ENCODE data around the gene NOP16. TPM values are rescaled to one million over a fixed set of nuclear protein-coding genes. Genes with fewer than 3 reads are reported as not detected.
A peak's percentile ranks its signal among the peaks of the same experiment; 100 is the strongest.

The NOP16 gene, protein sequence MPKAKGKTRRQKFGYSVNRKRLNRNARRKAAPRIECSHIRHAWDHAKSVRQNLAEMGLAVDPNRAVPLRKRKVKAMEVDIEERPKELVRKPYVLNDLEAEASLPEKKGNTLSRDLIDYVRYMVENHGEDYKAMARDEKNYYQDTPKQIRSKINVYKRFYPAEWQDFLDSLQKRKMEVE
- 10 to 100 TPM; 17.9 to 19.2 TPM for total RNA-seq
- total RNA-seq, result 17.1 to 35.3 reads per million in 2 donors

DNA sequence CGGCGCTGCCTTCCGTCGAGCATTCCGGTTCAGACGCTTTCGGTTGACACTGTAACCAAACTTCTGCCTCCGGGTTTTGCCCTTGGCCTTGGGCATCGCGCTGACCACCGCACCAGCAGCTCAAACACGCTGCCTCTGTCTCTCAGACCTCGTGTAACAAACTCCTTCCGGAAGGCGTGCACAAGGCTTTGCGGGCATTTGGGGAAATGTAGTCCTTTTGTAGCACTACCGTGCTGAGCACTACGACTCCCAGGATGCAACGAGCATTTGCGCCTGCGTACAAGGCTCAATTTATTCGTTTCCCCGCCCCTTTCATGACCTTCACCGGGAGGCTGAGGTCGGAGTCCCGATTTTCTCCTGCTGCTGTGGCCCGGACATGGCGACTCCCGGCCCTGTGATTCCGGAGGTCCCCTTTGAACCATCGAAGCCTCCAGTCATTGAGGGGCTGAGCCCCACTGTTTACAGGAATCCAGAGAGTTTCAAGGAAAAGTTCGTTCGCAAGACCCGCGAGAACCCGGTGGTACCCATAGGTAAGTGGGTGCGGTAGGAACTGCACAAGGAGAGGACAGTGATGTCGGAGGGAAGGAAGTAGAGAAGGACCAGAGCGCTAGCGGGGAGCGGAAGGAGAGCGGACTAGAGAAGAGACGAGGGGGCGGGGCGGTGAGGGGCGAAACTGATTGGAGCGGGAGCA, at the start of gene NOP16, which contains the start of gene HIGD2A:
TSS of gene NOP16 (minus strand) at position 155 of the 691 bp plus-strand sequence. CDS start at position 96, 59 bp downstream.
TSS of gene HIGD2A (plus strand) at position 308 of the 691 bp plus-strand sequence. CDS start at position 377, 69 bp downstream.
- DNase-seq, result peak; percentile 83 to 98 (median 97)
- Mint-ChIP-seq H3K4me3 (peak within 1 kb of the TSS; percentile 97), H3K4me1 (peaks cover 35% of the 10 kb centered on the region), H3K27me3 (no peaks in the 10 kb centered on the region), H3K27ac (peak within 1 kb of the TSS; percentile 98), H3K36me3 (ENCODE audit: low read depth) (no peaks in the 10 kb centered on the region)
- no peaks in the 10 kb centered on the region for H3K9me3 ChIP-seq (ENCODE audit: control insufficient read depth, low read length, poor library complexity, severe bottlenecking)
- ATAC-seq, result peak; percentile 90

GRCh38 chr5:176436656-176437055, 48.3 kb upstream of the NOP16 start:
- Mint-ChIP-seq H3K27me3 (peaks cover 17% of the 10 kb centered on the region), H3K4me1 (peaks cover 8% of the 10 kb centered on the region), H3K4me3 (peak overlapping the region; percentile 80), H3K36me3 (ENCODE audit: low read depth) (no peaks in the 10 kb centered on the region), H3K27ac (peak overlapping the region; percentile 8)
- ATAC-seq (peak; percentile 57), DNase-seq (no peak)
- no peaks in the 10 kb centered on the region for H3K9me3 ChIP-seq (ENCODE audit: control insufficient read depth, low read length, poor library complexity, severe bottlenecking)

- no peak for DNase-seq
- no peak overlapping the region for H3K4me3 Mint-ChIP-seq
- H3K27ac Mint-ChIP-seq, result no peak overlapping the region
- no peak for ATAC-seq
- no peaks in the 10 kb centered on the region for H3K9me3 ChIP-seq (ENCODE audit: control insufficient read depth, low read length, poor library complexity, severe bottlenecking)
- H3K36me3 Mint-ChIP-seq (ENCODE audit: low read depth), result no peaks in the 10 kb centered on the region
- peaks cover 12% of the 10 kb centered on the region for H3K4me1 Mint-ChIP-seq
- peaks cover 20% of the 10 kb centered on the region for H3K27me3 Mint-ChIP-seq
These were observed 44.3 kb upstream of the NOP16 start for GRCh38 chr5:176432707-176433106.

DNA sequence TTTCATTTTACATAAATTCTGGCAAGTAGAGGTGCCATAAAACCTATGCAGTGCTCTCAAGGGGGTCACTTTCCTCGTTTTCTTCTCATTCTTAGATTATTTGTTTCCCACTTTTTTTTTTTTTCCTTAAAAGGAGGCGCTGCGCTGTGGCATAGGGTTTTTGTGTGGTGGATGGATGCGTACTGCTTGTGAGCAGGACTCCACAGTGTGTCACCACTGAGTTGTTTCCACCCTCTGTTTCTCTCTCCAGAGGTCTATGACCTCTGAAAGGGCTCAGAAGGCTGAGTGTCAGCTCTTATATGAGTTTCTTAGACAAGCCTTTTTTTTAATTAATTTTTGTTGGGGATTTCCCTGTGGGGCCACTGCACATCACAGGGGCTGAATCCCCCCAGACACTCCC, 41.6 kb upstream of the NOP16 start:
- H3K36me3 Mint-ChIP-seq (ENCODE audit: low read depth), result no peaks in the 10 kb centered on the region
- H3K27ac Mint-ChIP-seq, result no peak overlapping the region
- DNase-seq, result no peak
- H3K4me3 Mint-ChIP-seq, result no peak overlapping the region
- peaks cover 20% of the 10 kb centered on the region for H3K27me3 Mint-ChIP-seq
- no peaks in the 10 kb centered on the region for H3K9me3 ChIP-seq (ENCODE audit: control insufficient read depth, low read length, poor library complexity, severe bottlenecking)
- H3K4me1 Mint-ChIP-seq, result peaks cover 4% of the 10 kb centered on the region
- no peak for ATAC-seq

DNA sequence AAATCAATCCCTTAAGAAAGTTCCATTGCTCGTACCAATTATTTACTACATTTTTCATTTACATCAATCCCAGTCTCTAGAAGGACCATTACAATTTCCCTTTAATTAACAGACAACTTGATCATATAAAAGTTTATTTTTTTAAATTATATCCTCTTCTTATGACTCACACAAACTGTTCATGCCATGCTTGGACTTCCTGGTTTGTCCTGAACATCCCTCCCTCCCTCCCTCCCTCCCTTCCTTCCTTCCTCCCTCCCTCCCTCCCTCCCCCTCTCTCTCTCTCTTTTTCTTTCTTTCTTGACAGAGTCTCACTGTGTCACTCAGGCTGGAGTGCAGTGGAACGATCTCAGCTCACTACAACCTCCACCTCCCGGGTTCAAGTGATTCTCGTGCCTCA, 39.6 kb upstream of the NOP16 start:
- Mint-ChIP-seq H3K27ac (no peak overlapping the region), H3K4me3 (no peak overlapping the region), H3K27me3 (peaks cover 20% of the 10 kb centered on the region), H3K4me1 (peaks cover 4% of the 10 kb centered on the region), H3K36me3 (ENCODE audit: low read depth) (peaks cover 2% of the 10 kb centered on the region)
- ATAC-seq (no peak), DNase-seq (no peak)
- H3K9me3 ChIP-seq (ENCODE audit: control insufficient read depth, low read length, poor library complexity, severe bottlenecking), result no peaks in the 10 kb centered on the region

- Mint-ChIP-seq H3K4me1 (peaks cover 4% of the 10 kb centered on the region), H3K36me3 (ENCODE audit: low read depth) (peaks cover 2% of the 10 kb centered on the region), H3K4me3 (no peak overlapping the region), H3K27me3 (peaks cover 12% of the 10 kb centered on the region), H3K27ac (no peak overlapping the region)
- H3K9me3 ChIP-seq (ENCODE audit: control insufficient read depth, low read length, poor library complexity, severe bottlenecking), result no peaks in the 10 kb centered on the region
- no peak for DNase-seq
- no peak for ATAC-seq
These were observed 38.5 kb upstream of the NOP16 start for GRCh38 chr5:176426876-176427275.

GRCh38 chr5:176425791-176426190, 37.4 kb upstream of the NOP16 start:
- Mint-ChIP-seq H3K27me3 (peaks cover 8% of the 10 kb centered on the region), H3K27ac (no peak overlapping the region), H3K4me3 (no peak overlapping the region), H3K4me1 (peaks cover 4% of the 10 kb centered on the region), H3K36me3 (ENCODE audit: low read depth) (peaks cover 2% of the 10 kb centered on the region)
- no peak for ATAC-seq
- H3K9me3 ChIP-seq (ENCODE audit: control insufficient read depth, low read length, poor library complexity, severe bottlenecking), result no peaks in the 10 kb centered on the region
- no peak for DNase-seq

DNA sequence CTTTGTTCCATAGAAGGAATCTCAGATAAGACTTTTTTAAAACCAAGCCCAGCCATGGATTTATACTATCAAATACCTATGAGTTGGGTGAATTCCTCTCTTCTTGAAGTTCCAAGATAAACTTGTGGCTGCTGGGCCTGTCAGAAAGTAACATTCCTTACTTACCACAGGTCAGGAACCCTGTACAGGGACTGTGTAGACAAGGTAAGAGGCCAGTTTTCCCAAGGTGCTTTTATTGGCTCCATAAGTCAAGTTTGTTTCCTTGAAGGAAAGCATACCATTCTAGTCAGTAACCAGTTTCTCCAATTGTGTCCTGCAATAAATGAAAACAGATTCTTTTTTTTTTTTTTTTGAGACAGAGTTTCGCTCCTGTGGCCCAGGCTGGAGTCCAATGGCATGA, 36.7 kb upstream of the NOP16 start:
- H3K9me3 ChIP-seq (ENCODE audit: control insufficient read depth, low read length, poor library complexity, severe bottlenecking), result no peaks in the 10 kb centered on the region
- H3K27ac Mint-ChIP-seq, result no peak overlapping the region
- H3K27me3 Mint-ChIP-seq, result peaks cover 8% of the 10 kb centered on the region
- no peak overlapping the region for H3K4me3 Mint-ChIP-seq
- no peaks in the 10 kb centered on the region for H3K4me1 Mint-ChIP-seq
- DNase-seq (no peak), ATAC-seq (no peak)
- H3K36me3 Mint-ChIP-seq (ENCODE audit: low read depth), result peaks cover 3% of the 10 kb centered on the region

- H3K4me1 Mint-ChIP-seq, result no peaks in the 10 kb centered on the region
- no peak overlapping the region for H3K27ac Mint-ChIP-seq
- H3K4me3 Mint-ChIP-seq, result no peak overlapping the region
- no peaks in the 10 kb centered on the region for H3K9me3 ChIP-seq (ENCODE audit: control insufficient read depth, low read length, poor library complexity, severe bottlenecking)
- no peak for ATAC-seq
- H3K36me3 Mint-ChIP-seq (ENCODE audit: low read depth), result peaks cover 3% of the 10 kb centered on the region
- peaks cover 7% of the 10 kb centered on the region for H3K27me3 Mint-ChIP-seq
- no peak for DNase-seq
These were observed 35.8 kb upstream of the NOP16 start for GRCh38 chr5:176424181-176424580.

DNA sequence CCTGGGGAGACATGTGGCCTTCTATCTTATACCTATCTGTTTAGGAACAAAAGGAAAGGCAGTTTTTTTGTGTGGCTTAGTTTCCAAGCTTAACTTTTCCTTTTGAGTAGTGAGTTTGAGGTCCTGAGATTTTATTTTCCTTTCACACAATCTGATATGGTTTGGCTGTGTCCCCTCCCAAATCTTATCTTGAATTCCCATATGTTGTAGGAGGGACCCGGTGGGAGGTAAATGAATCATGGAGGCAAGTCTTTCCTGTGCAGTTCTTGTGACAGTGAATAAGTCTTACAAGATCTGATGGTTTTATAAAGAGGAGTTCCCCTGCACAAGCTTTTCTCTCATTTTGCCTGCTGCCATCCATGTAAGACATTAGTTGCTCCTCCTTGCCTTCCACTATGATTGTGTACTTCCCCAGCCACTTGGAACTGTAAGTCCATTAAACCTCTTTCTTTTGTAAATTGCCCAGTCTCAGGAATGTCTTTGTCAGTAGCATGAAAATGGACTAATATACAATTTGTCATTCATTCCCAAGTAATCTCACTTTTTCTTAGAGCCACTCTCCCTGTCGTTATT, 32.7 kb upstream of the NOP16 start:
- Mint-ChIP-seq H3K4me1 (no peaks in the 10 kb centered on the region), H3K4me3 (no peak overlapping the region), H3K27me3 (peaks cover 7% of the 10 kb centered on the region), H3K36me3 (ENCODE audit: low read depth) (peaks cover 3% of the 10 kb centered on the region), H3K27ac (no peak overlapping the region)
- DNase-seq (no peak), ATAC-seq (no peak)
- no peaks in the 10 kb centered on the region for H3K9me3 ChIP-seq (ENCODE audit: control insufficient read depth, low read length, poor library complexity, severe bottlenecking)

DNA sequence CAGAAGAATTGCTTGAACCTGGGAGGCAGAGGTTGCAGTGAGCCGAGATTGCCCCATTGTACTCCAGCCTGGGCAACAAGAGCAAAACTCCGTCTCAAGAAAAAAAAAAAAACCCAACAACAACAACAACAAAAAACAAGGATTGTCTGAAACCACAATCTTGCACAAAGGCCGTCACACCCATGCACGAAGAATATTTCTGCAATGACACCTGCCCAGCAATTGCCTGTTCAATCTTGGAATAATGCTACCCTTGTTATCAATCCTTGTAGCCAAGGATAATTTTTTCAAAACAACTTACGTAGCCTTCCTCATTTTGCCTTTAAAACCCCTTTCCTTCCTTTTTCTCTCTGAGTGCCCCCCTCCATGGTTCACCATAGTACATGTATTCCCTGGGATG, 31.7 kb upstream of the NOP16 start:
- H3K27ac Mint-ChIP-seq, result no peak overlapping the region
- H3K27me3 Mint-ChIP-seq, result peaks cover 7% of the 10 kb centered on the region
- H3K9me3 ChIP-seq (ENCODE audit: control insufficient read depth, low read length, poor library complexity, severe bottlenecking), result no peaks in the 10 kb centered on the region
- ATAC-seq (no peak), DNase-seq (no peak)
- H3K4me3 Mint-ChIP-seq, result no peak overlapping the region
- H3K4me1 Mint-ChIP-seq, result peaks cover 6% of the 10 kb centered on the region
- H3K36me3 Mint-ChIP-seq (ENCODE audit: low read depth), result peaks cover 3% of the 10 kb centered on the region

GRCh38 chr5:176418251-176418650, 29.9 kb upstream of the NOP16 start:
- H3K4me1 Mint-ChIP-seq, result peaks cover 17% of the 10 kb centered on the region
- H3K27me3 Mint-ChIP-seq, result peaks cover 7% of the 10 kb centered on the region
- no peak overlapping the region for H3K27ac Mint-ChIP-seq
- no peaks in the 10 kb centered on the region for H3K9me3 ChIP-seq (ENCODE audit: control insufficient read depth, low read length, poor library complexity, severe bottlenecking)
- DNase-seq (no peak), ATAC-seq (no peak)
- H3K36me3 Mint-ChIP-seq (ENCODE audit: low read depth), result peaks cover 3% of the 10 kb centered on the region
- H3K4me3 Mint-ChIP-seq, result no peak overlapping the region

DNA sequence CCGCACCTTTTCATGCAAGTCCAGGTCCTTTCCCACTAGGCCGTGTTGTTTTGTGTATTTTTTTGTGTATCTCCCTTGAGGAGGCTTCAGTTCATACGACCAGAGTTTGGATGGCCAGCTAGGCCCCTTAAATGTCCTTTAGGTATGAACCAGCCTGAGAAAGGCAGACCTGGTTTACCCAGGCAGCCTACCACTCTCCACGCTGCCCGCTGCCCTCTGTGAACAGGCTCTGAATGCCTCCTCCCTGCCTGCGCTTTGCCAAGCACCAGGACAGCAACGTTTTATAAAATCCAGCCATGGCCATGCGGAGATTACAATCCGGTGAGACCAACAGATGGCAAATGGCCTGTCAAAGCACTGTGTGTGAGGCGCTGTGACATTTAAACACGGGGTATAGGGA, 28.6 kb upstream of the NOP16 start:
- DNase-seq (no peak), ATAC-seq (no peak)
- no peaks in the 10 kb centered on the region for H3K9me3 ChIP-seq (ENCODE audit: control insufficient read depth, low read length, poor library complexity, severe bottlenecking)
- Mint-ChIP-seq H3K27ac (peak overlapping the region; percentile 85), H3K27me3 (peaks cover 7% of the 10 kb centered on the region), H3K4me3 (peak overlapping the region; percentile 89), H3K36me3 (ENCODE audit: low read depth) (peaks cover 2% of the 10 kb centered on the region), H3K4me1 (peaks cover 25% of the 10 kb centered on the region)
